Psoas muscle (tissue), 8 donors: ENCODE data around the gene CDKAL1. TPM values are rescaled to one million over a fixed set of nuclear protein-coding genes. Genes with fewer than 3 reads are reported as not detected.

Source experiments
- ATAC-seq, 4 donors: fragments of 200-7000 bp; cut with Tn5 transposase; one replicate each; pipeline ENCODE4 v1.9.1; 2020; ENCODE audit warnings: moderate library complexity in 3 of 4, mild to moderate bottlenecking in 2 of 4
- DNase-seq, 2 donors: peaks; one replicate each; pipeline ENCODE4 v3.0.0-alpha.2; 2020
- H3K27ac ChIP-seq: fragments of 200-600 bp; one replicate; pipeline ENCODE4 v1.8.0; 2022
- H3K27me3 ChIP-seq, 3 donors: fragments of 200-600 bp in 1 of 3; one replicate each; pipeline versions ENCODE4 v1.6.1 to v1.8.0; 2013 to 2022; ENCODE audit warnings: low read length in 2 of 3, mild to moderate bottlenecking in 2 of 3, moderate library complexity in 1 of 3; ENCODE audit not compliant: insufficient read depth in 3 of 3
- H3K36me3 ChIP-seq, 2 donors: fragments of 200-600 bp in 1 of 2; one replicate each; pipeline versions ENCODE4 v1.6.1 to v1.8.0; 2013 to 2022; ENCODE audit warnings: low read depth in 1 of 2, mild to moderate bottlenecking in 1 of 2, moderate library complexity in 1 of 2; ENCODE audit not compliant: insufficient read depth in 1 of 2
- H3K4me1 ChIP-seq: fragments of 200-600 bp; one replicate; pipeline ENCODE4 v1.8.0; 2022
- H3K4me3 ChIP-seq: fragments of 200-600 bp; one replicate; pipeline ENCODE4 v1.8.0; 2022; ENCODE audit warnings: mild to moderate bottlenecking
- H3K9me3 ChIP-seq: fragments of 200-600 bp; one replicate; pipeline ENCODE4 v1.8.0; 2022
- CTCF ChIP-seq: fragments of 200-600 bp; IDR thresholded peaks from one replicate; pipeline ENCODE4 v1.8.0; 2022; ENCODE audit warnings: antibody characterized with exemption
- WGBS, 3 donors: extraction: QIAGEN DNeasy Blood & Tissue Kit; methylation state at CpG; one replicate each; pipeline versions ENCODE4 v1.1.6 to v1.1.7; 2013; 5-methylcytosine and 5-hydroxymethylcytosine counted together
- intact Hi-C, 2 donors: fragments of 100-400 bp; cut with DNase I; formaldehyde crosslinking; loops; one replicate each; pipeline versions ENCODE4 v1.11.0 to v1.14.2; 2022
- polyA plus RNA-seq, 3 donors: library from polyadenylated mRNA; stranded (reverse); fragments of 200-250 nt; gene quantifications; one replicate each; pipeline ENCODE4 v1.2.3, GENCODE V29; 2013
- total RNA-seq, 4 donors: library from RNA; stranded (reverse); fragmentation: NEBNext Ultra II Directional in 2 of 4; extraction: Animal tissue kit (Norgen Biotek cat#: 25700) in 2 of 4; gene quantifications; one replicate each; pipeline versions ENCODE4 v1.2.1 to v1.2.4, GENCODE V29; 2021 to 2023
- donor health status: healthy with polysubstance abuse.
- donor health status: DM: no; HTN: no; CAD: no; lungs with moderate emphysema.
- donor health status: Bipolar disorder and iron deficiency.
- donor health status: healthy.
- donor health status: DM: yes; HTN: yes; CAD: no.
- donor health status: DM: no; HTN: no; CAD: no.
- donor health status: DM: no; HTN: no; CAD: no.
- donor health status: DM: yes; HTN: yes; CAD: no.

The CDKAL1 gene
- total and polyA plus RNA-seq, 7 donors, result 4.5 to 16.1 (median 12.9) TPM

- H3K9me3 ChIP-seq, result no peaks in the 10 kb centered on the region
- no peaks in the 10 kb centered on the region for H3K4me1 ChIP-seq
- intact Hi-C loops, result no loop called here
- no peaks in the 10 kb centered on the region for H3K36me3 ChIP-seq
- no peak for TF ChIP-seq CTCF
- H3K27me3 ChIP-seq, result no peaks in the 10 kb centered on the region
- H3K27ac ChIP-seq, result no peak overlapping the region
- DNase-seq (no peak), ATAC-seq (no peak)
- H3K4me3 ChIP-seq, result no peak overlapping the region
These were observed 413.7 kb downstream of the CDKAL1 start for GRCh38 chr6:20947977-20948376.

- no peak overlapping the region for H3K4me3 ChIP-seq
- no peak for TF ChIP-seq CTCF
- H3K27me3 ChIP-seq, result no peaks in the 10 kb centered on the region
- WGBS, 3 donors, result 33 to 47% (median 37%) methylated on average over 2 of the region's 2 CpGs
- H3K9me3 ChIP-seq, result no peaks in the 10 kb centered on the region
- H3K4me1 ChIP-seq, result no peaks in the 10 kb centered on the region
- H3K36me3 ChIP-seq, result no peaks in the 10 kb centered on the region
- no peak overlapping the region for H3K27ac ChIP-seq
- ATAC-seq (no peak), DNase-seq (no peak)
- intact Hi-C loops, result no loop called here
These were observed 414.3 kb downstream of the CDKAL1 start for GRCh38 chr6:20948556-20948955.

- Histone ChIP-seq H3K27ac (no peak overlapping the region), H3K4me1 (no peaks in the 10 kb centered on the region), H3K4me3 (no peak overlapping the region), H3K36me3 (no peaks in the 10 kb centered on the region), H3K9me3 (no peaks in the 10 kb centered on the region), H3K27me3 (no peaks in the 10 kb centered on the region)
- no peak for TF ChIP-seq CTCF
- no peak for DNase-seq
- no peak for ATAC-seq
- intact Hi-C loops, result no loop called here
- 97 to 100% (median 99%) methylated on average over 1 of the region's 1 CpG for WGBS, 3 donors
These were observed 414.9 kb downstream of the CDKAL1 start for GRCh38 chr6:20949138-20949537.

- no peaks in the 10 kb centered on the region for H3K9me3 ChIP-seq
- 50 to 52% (median 51%) methylated on average over 5 of the region's 5 CpGs for WGBS, 3 donors
- H3K27me3 ChIP-seq, result no peaks in the 10 kb centered on the region
- peaks cover 5 to 13% of the 10 kb centered on the region in 2 donors for H3K36me3 ChIP-seq
- intact Hi-C loops, result no loop called here
- no peak overlapping the region for H3K4me3 ChIP-seq
- no peaks in the 10 kb centered on the region for H3K4me1 ChIP-seq
- no peak for DNase-seq
- ATAC-seq, result peak; percentile 56 to 76 (median 70)
- H3K27ac ChIP-seq, result no peak overlapping the region
- no peak for TF ChIP-seq CTCF
These were observed 418.6 kb downstream of the CDKAL1 start for GRCh38 chr6:20952699-20953474.

GRCh38 chr6:20954315-20954714 lies 420.1 kb downstream of the CDKAL1 start:
- ATAC-seq (no peak), DNase-seq (no peak)
- H3K9me3 ChIP-seq, result no peaks in the 10 kb centered on the region
- peaks cover 5 to 13% of the 10 kb centered on the region in 2 donors for H3K36me3 ChIP-seq
- 73 to 75% (median 75%) methylated on average over 2 of the region's 2 CpGs for WGBS, 3 donors
- no peaks in the 10 kb centered on the region for H3K27me3 ChIP-seq
- no peak for TF ChIP-seq CTCF
- no peak overlapping the region for H3K27ac ChIP-seq
- H3K4me1 ChIP-seq, result no peaks in the 10 kb centered on the region
- no peak overlapping the region for H3K4me3 ChIP-seq
- intact Hi-C loops, result no loop called here
